H1 (cell line): ENCODE data around the gene ALG5. TPM values are rescaled to one million over a fixed set of nuclear protein-coding genes. Genes with fewer than 3 reads are reported as not detected.

Experiments used
- CTCF ChIA-PET: fragments of 300-600 bp; sonication (Branson Sonifier 250); formaldehyde crosslinking; loops from one replicate; lab custom pipeline; 2021; ENCODE audit not compliant: partially characterized antibody; lab: Charles Lee
- POLR2A ChIA-PET: fragments of 300-600 bp; sonication (Branson Sonifier 250); formaldehyde crosslinking; loops from one replicate; lab custom pipeline; 2021; ENCODE audit warnings: inconsistent platforms; ENCODE audit not compliant: partially characterized antibody; lab: Charles Lee
- DNase-seq, 2 experiments: peaks; one replicate each; pipeline versions ENCODE4 v3.0.0 to v3.0.0-alpha.2; 2010 to 2022; ENCODE audit warnings: low spot score in 2 of 2, low read depth in 1 of 2, mixed read lengths in 1 of 2
- FAIRE-seq: peaks from 2 replicates; lab custom pipeline; 2011; peaks lifted over from hg19 to GRCh38; lab: Jason Lieb, UNC
- H2AFZ ChIP-seq: 2 replicates; pipeline ENCODE4 v1.8.1; 2012; ENCODE audit warnings: low read length, inconsistent platforms
- H2AK5ac ChIP-seq: 2 replicates; pipeline ENCODE4 v1.6.1; 2013; ENCODE audit warnings: low read depth, low read length
- H2BK120ac ChIP-seq: replicated peaks from 2 replicates; pipeline ENCODE3; 2013; ENCODE audit warnings: low read depth, low read length, inconsistent platforms
- H2BK12ac ChIP-seq: 2 replicates; pipeline ENCODE4 v1.6.1; 2013; ENCODE audit warnings: low read depth, low read length
- H2BK15ac ChIP-seq: 2 replicates; pipeline ENCODE4 v1.6.1; 2013; ENCODE audit warnings: low read length
- H2BK20ac ChIP-seq: 2 replicates; pipeline ENCODE4 v1.6.1; 2013; ENCODE audit warnings: low read length
- H2BK5ac ChIP-seq: 2 replicates; pipeline ENCODE4 v1.6.1; 2013; ENCODE audit warnings: low read depth, low read length
- H3K14ac ChIP-seq: 2 replicates; pipeline ENCODE4 v1.6.1; 2013; ENCODE audit warnings: inconsistent platforms; ENCODE audit not compliant: insufficient read length
- H3K18ac ChIP-seq: 2 replicates; pipeline ENCODE4 v1.6.1; 2013; ENCODE audit warnings: low read length; ENCODE audit errors: extremely low read depth
- H3K23ac ChIP-seq: 2 replicates; pipeline ENCODE4 v1.6.1; 2013; ENCODE audit warnings: inconsistent platforms; ENCODE audit not compliant: insufficient read length
- H3K23me2 ChIP-seq: 2 replicates; pipeline ENCODE4 v1.6.1; 2013; ENCODE audit warnings: low read depth, low read length
- H3K27ac ChIP-seq: 2 replicates; pipeline ENCODE4 v1.6.1; 2011; ENCODE audit warnings: low read depth, low read length, inconsistent platforms
- H3K27me3 ChIP-seq, 4 experiments: replicated peaks in 1 of 4; 1 replicate in 1 of 4; 2 replicates in 3 of 4; pipeline versions ENCODE4 v1.6.1 to v1.8.1; 2011 to 2013; ENCODE audit warnings: low read length in 3 of 4, mild to moderate bottlenecking in 3 of 4, inconsistent platforms in 2 of 4, mixed read lengths in 2 of 4, moderate library complexity in 1 of 4; ENCODE audit not compliant: control insufficient read depth in 3 of 4, insufficient read depth in 3 of 4; ENCODE audit errors: extremely low read depth in 1 of 4
- H3K36me3 ChIP-seq, 4 experiments: 2 replicates each; pipeline versions ENCODE4 v1.6.1 to v1.8.1; 2011 to 2013; ENCODE audit warnings: mild to moderate bottlenecking in 4 of 4, low read length in 3 of 4, moderate library complexity in 2 of 4, control low read depth in 1 of 4, inconsistent platforms in 1 of 4; ENCODE audit not compliant: insufficient read depth in 4 of 4, control insufficient read depth in 2 of 4
- H3K4ac ChIP-seq: replicated peaks from 2 replicates; pipeline ENCODE3; 2013; ENCODE audit warnings: low read length, low read depth, mixed read lengths, inconsistent platforms; ENCODE audit not compliant: insufficient read length
- H3K4me1 ChIP-seq, 4 experiments: replicated peaks in 1 of 4; 1 replicate in 1 of 4; 2 replicates in 3 of 4; pipeline versions ENCODE4 v1.6.1 to v1.8.1; 2011 to 2013; ENCODE audit warnings: low read length in 3 of 4, inconsistent platforms in 2 of 4, mixed read lengths in 1 of 4; ENCODE audit not compliant: insufficient read depth in 4 of 4, control insufficient read depth in 3 of 4
- H3K4me2 ChIP-seq, 2 experiments: 2 replicates each; pipeline versions ENCODE4 v1.6.1 to v1.8.1; 2011 to 2013; ENCODE audit warnings: low read depth in 2 of 2, low read length in 2 of 2, control low read depth in 1 of 2, inconsistent platforms in 1 of 2, mild to moderate bottlenecking in 1 of 2; ENCODE audit not compliant: insufficient read depth in 1 of 2
- H3K4me3 ChIP-seq, 4 experiments: fragments of 200-600, 300-600 bp in 1 of 4; sonication (generic), shearing (Covaris generic), sonication (Bioruptor Twin) in 1 of 4; 2 replicates each; pipeline versions ENCODE4 v1.5.1 to v1.8.1; 2011 to 2016; ENCODE audit warnings: low read length in 4 of 4, low read depth in 3 of 4, control low read depth in 2 of 4, inconsistent platforms in 2 of 4, mild to moderate bottlenecking in 2 of 4, mixed read lengths in 1 of 4, moderate library complexity in 1 of 4; ENCODE audit not compliant: insufficient read depth in 2 of 4; ENCODE audit errors: extremely low read depth in 1 of 4
- H3K56ac ChIP-seq: replicated peaks from 2 replicates; pipeline ENCODE3; 2013; ENCODE audit warnings: low read depth, mild to moderate bottlenecking, mixed read lengths, low read length, inconsistent platforms; ENCODE audit not compliant: insufficient read length
- H3K79me1 ChIP-seq: 2 replicates; pipeline ENCODE4 v1.6.1; 2013; ENCODE audit warnings: low read depth, low read length, control low read depth
- H3K79me2 ChIP-seq, 2 experiments: 2 replicates each; pipeline versions ENCODE4 v1.6.1 to v1.8.1; 2012 to 2013; ENCODE audit warnings: low read length in 2 of 2, mild to moderate bottlenecking in 2 of 2, inconsistent platforms in 1 of 2; ENCODE audit not compliant: insufficient read depth in 2 of 2, control insufficient read depth in 1 of 2
- H3K9ac ChIP-seq, 4 experiments: replicated peaks in 1 of 4; 1 replicate in 1 of 4; 2 replicates in 3 of 4; pipeline versions ENCODE4 v1.6.1 to v1.8.1; 2011 to 2013; ENCODE audit warnings: low read depth in 3 of 4, low read length in 3 of 4, control low read depth in 2 of 4, mild to moderate bottlenecking in 2 of 4, moderate library complexity in 2 of 4, inconsistent platforms in 1 of 4; ENCODE audit errors: extremely low read depth in 1 of 4
- H3K9me3 ChIP-seq, 2 experiments: 2 replicates each; pipeline versions ENCODE4 v1.6.1 to v1.8.1; 2012 to 2013; ENCODE audit warnings: mild to moderate bottlenecking in 2 of 2, moderate library complexity in 2 of 2, control low read depth in 1 of 2, inconsistent platforms in 1 of 2, low read depth in 1 of 2, low read length in 1 of 2, mixed read lengths in 1 of 2; ENCODE audit not compliant: insufficient read depth in 2 of 2
- H4K20me1 ChIP-seq, 2 experiments: replicated peaks in 1 of 2; 2 replicates each; pipeline versions ENCODE3 to v1.8.1; 2011 to 2013; ENCODE audit warnings: inconsistent platforms in 2 of 2, low read length in 2 of 2, mild to moderate bottlenecking in 1 of 2; ENCODE audit not compliant: insufficient read depth in 2 of 2, control insufficient read depth in 1 of 2
- H4K5ac ChIP-seq: 2 replicates; pipeline ENCODE4 v1.6.1; 2013; ENCODE audit warnings: low read length, low read depth, mixed read lengths, inconsistent platforms; ENCODE audit not compliant: insufficient read length
- H4K8ac ChIP-seq: 2 replicates; pipeline ENCODE4 v1.8.0; 2013; ENCODE audit warnings: mild to moderate bottlenecking, moderate library complexity, low read length, inconsistent platforms; ENCODE audit not compliant: insufficient read depth; ENCODE audit errors: extremely low read depth
- H4K91ac ChIP-seq: replicated peaks from 2 replicates; pipeline ENCODE3; 2013; ENCODE audit warnings: low read length, mixed read lengths, inconsistent platforms; ENCODE audit not compliant: insufficient read length
- ASH2L ChIP-seq: fragments of 200-600, 300-600 bp; sonication (generic); IDR thresholded peaks from one replicate; pipeline ENCODE4 v1.7.1; 2017; ENCODE audit warnings: low read length
- CBX5 ChIP-seq: fragments of 300-800, 300-1000 bp; sonication (generic); IDR thresholded peaks from 2 replicates; pipeline ENCODE4 v1.7.1; 2016; ENCODE audit warnings: antibody characterized with exemption, low read length, low read depth
- FOSL1 ChIP-seq: IDR thresholded peaks from 2 replicates; pipeline ENCODE4 v1.6.1; 2011; ENCODE audit warnings: mild to moderate bottlenecking, low read depth, low read length, moderate library complexity; ENCODE audit not compliant: insufficient read depth
- KDM4A ChIP-seq: IDR thresholded peaks from one replicate; pipeline ENCODE4 v1.7.1; 2012; ENCODE audit warnings: low read depth, mild to moderate bottlenecking, moderate library complexity, low read length, inconsistent platforms; ENCODE audit not compliant: severe bottlenecking
- KDM5A ChIP-seq: fragments of 200-600 bp; IDR thresholded peaks from 2 replicates; pipeline ENCODE4 v1.7.1; 2012; ENCODE audit warnings: mild to moderate bottlenecking, low read length, inconsistent platforms, mixed read lengths
- NANOG ChIP-seq: IDR thresholded peaks from 2 replicates; pipeline ENCODE4 v1.6.1; 2011; ENCODE audit warnings: low read length, low read depth, mild to moderate bottlenecking, inconsistent platforms; ENCODE audit not compliant: insufficient read depth, poor library complexity, severe bottlenecking
- PHF8 ChIP-seq: fragments of 200-600 bp; sonication (generic); conservative IDR thresholded peaks from 2 replicates; pipeline ENCODE4 v1.7.1; 2012; ENCODE audit warnings: low read depth, mild to moderate bottlenecking, inconsistent platforms, low read length, moderate library complexity
- SIN3A ChIP-seq, 2 experiments: IDR thresholded peaks in 1 of 2; conservative IDR thresholded peaks in 1 of 2; 2 replicates each; pipeline ENCODE4 v1.6.1; 2011 to 2012; ENCODE audit warnings: low read length in 2 of 2, improper control_type of control experiment in 1 of 2, low read depth in 1 of 2, mild to moderate bottlenecking in 1 of 2
- SUZ12 ChIP-seq: fragments of 200-600 bp; sonication (generic); IDR thresholded peaks from 2 replicates; pipeline ENCODE4 v1.6.1; 2012; ENCODE audit warnings: mild to moderate bottlenecking, inconsistent platforms, low read length, moderate library complexity, mixed read lengths
- WGBS, 2 experiments: shearing (Covaris generic) in 1 of 2; methylation state at CpG; one replicate each; pipeline versions ENCODE4 v1.1.6 to v1.1.7; 2013 to 2015; ENCODE audit warnings: low lambda C conversion rate in 2 of 2, mixed read lengths in 2 of 2, inconsistent platforms in 1 of 2, low coverage in 1 of 2, missing lambda C conversion rate in 1 of 2; ENCODE audit not compliant: insufficient replicate concordance in 2 of 2, insufficient coverage in 1 of 2, insufficient read length in 1 of 2; ENCODE audit errors: extremely low coverage in 1 of 2, missing lambda C conversion rate in 1 of 2; 5-methylcytosine and 5-hydroxymethylcytosine counted together
- polyA plus RNA-seq, 7 experiments: library from polyadenylated mRNA; depleted of rRNA in 3 of 7; stranded (reverse) in 5 of 7; unstranded in 2 of 7; fragments of >200 nt in 5 of 7; fragments of 200-250 nt in 2 of 7; gene quantifications; 1 replicate in 5 of 7; 2 replicates in 1 of 7; 4 replicates in 1 of 7; pipeline versions ENCODE4 v1.2.1 to v1.2.3, GENCODE V29; 2011 to 2013; ENCODE audit warnings: missing spikeins in 2 of 7, mixed read lengths in 2 of 7
- total RNA-seq: library from RNA; stranded (reverse); fragmentation: NEBNext Ultra II Directional; extraction: Animal tissue kit (Norgen Biotek cat#: 25700); gene quantifications from 2 replicates; pipeline ENCODE4 v1.2.1, GENCODE V29; 2021

ALG5 gene
- total and polyA plus RNA-seq, 2 of the 8 experiments (the other 6 are each of a cell fraction or from before 2014, with no cell fraction given) = 15.0 to 24.3 TPM

DNA sequence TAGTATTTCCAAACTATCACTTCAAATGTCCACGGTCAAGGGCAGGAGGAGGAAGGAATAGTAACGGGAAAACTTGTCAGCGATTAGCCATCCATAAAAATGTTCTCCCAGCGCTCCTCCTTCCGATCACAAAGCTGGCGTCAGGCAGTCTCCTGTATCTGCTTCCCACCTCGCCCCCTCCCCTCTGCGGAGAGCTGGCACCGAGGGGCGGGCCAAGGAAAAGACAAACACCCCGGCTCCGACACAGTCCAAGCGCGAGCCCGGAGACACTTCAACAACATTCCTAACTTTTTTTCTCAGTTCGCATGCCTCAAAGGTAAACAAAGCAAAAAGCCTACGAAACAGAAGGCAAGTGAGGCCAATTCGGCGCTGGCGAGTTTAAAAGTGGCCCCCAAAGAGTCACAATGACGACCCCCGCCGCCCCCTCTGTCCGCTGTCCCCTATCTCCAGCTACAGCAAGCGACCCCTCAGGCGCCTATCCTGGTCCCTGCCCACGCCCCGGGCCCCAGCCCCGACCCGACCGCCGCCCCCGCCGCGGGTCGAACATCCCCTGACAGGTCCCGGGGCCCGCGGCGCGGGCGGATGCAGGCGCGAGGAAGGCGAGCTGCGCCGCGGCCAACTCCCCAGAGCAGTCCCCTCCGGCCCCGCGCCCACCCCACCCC is 79.8 kb downstream of the ALG5 start:
- H3K4ac ChIP-seq = no peak overlapping the region
- H2BK120ac ChIP-seq = no peak overlapping the region
- no peak overlapping the region for H2BK5ac ChIP-seq
- H3K79me2 ChIP-seq = no peaks in the 10 kb centered on the region
- H3K56ac ChIP-seq = no peak overlapping the region
- H3K4me2 ChIP-seq = peak overlapping the region; percentile 62 to 83
- 0 out of 7 replicates have a peak overlapping the region, but pooled peaks of 2 of the 4 experiments have one; percentile 11 to 13 for H3K9ac ChIP-seq
- peaks cover 3 to 5% (median 4%) of the 10 kb centered on the region in 4 experiments; a peak in 3 of 7 replicates for H3K4me1 ChIP-seq
- no peak overlapping the region for H2BK12ac ChIP-seq
- no peak overlapping the region for H2BK15ac ChIP-seq
- peaks cover 1 to 20% (median 16%) of the 10 kb centered on the region in 4 experiments for H3K27me3 ChIP-seq
- FAIRE-seq (no peak), DNase-seq (peak in 1 of 2 experiments; percentile 67)
- no peaks in the 10 kb centered on the region for H3K9me3 ChIP-seq
- H3K79me1 ChIP-seq = no peaks in the 10 kb centered on the region
- peak overlapping the region; percentile 55 to 86 (median 72) for H3K4me3 ChIP-seq
- H2AFZ ChIP-seq = 0 out of 2 replicates have a peak overlapping the region, but pooled peaks have one; percentile 54
- H4K5ac ChIP-seq = no peak overlapping the region
- no peaks in the 10 kb centered on the region for H4K20me1 ChIP-seq
- no peak overlapping the region for H2AK5ac ChIP-seq
- no peak overlapping the region for H3K23ac ChIP-seq
- no peak overlapping the region for H2BK20ac ChIP-seq
- H4K91ac ChIP-seq = no peak overlapping the region
- H3K18ac ChIP-seq = no peak overlapping the region
- WGBS, 2 experiments = 2% methylated on average over 34 of the region's 51 CpGs; no CpG with 5 or more reads in 1 of the 2 experiments
- peaks cover 10% of the 10 kb centered on the region; the same call in 1 of the 2 replicates for H3K23me2 ChIP-seq
- no peak for TF ChIP-seq NANOG
- peak; percentile 55 for TF ChIP-seq ASH2L
- TF ChIP-seq SUZ12 = peak; percentile 29; the same call in 1 of the 2 replicates
- TF ChIP-seq FOSL1 = no peak
- 0 out of 2 replicates have a peak, but pooled peaks have one; percentile 2 for TF ChIP-seq PHF8
- no peak for TF ChIP-seq KDM5A
- 0 out of 4 replicates have a peak, but pooled peaks of 1 of the 2 experiments have one; percentile 19 for TF ChIP-seq SIN3A (conservative IDR thresholded peaks at IDR 0.05 in 1 of 2, IDR thresholded peaks at IDR 0.05 in 1 of 2; ENCODE audit: low read depth in 1 of 2, low read length in 2 of 2)
- no peak for TF ChIP-seq CBX5
- peak; percentile 35 for TF ChIP-seq KDM4A
- ChIA-PET CTCF (interaction anchor here (1.0 to 2.4 kb wide), 3 partner anchors 15 to 61 kb away, joined by 3 to 5 read pairs (median 4); no protein-coding TSS in a partner anchor), POLR2A (no interaction called here)
- peak overlapping the region; percentile 3; the same call in 1 of the 2 replicates for H4K8ac ChIP-seq
- H3K14ac ChIP-seq = no peak overlapping the region
- no peaks in the 10 kb centered on the region for H3K36me3 ChIP-seq
- H3K27ac ChIP-seq = no peak overlapping the region
